Sigmoid colon (tissue), 4 donors: ENCODE data around the gene UBE2M.

Source experiments
- CTCF ChIP-seq, 4 experiments: fragments of 450-650 bp in 3 of 4; fragments of 200-600 bp in 1 of 4; IDR thresholded peaks; one replicate each; pipeline ENCODE4 v1.5.1; 2016 to 2019; ENCODE audit warnings: antibody characterized with exemption in 4 of 4, mild to moderate bottlenecking in 3 of 4, moderate library complexity in 2 of 4
- POLR2A ChIP-seq, 2 donors: fragments of 450-650 bp; IDR thresholded peaks; one replicate each; pipeline ENCODE4 v1.6.1; 2016; ENCODE audit warnings: antibody characterized with exemption in 2 of 2, mild to moderate bottlenecking in 2 of 2, moderate library complexity in 2 of 2
- POLR2AphosphoS5 ChIP-seq, 4 donors: sonication (generic); formaldehyde crosslinking; IDR thresholded peaks; one replicate each; pipeline ENCODE4 v1.6.1; 2017; ENCODE audit warnings: antibody characterized with exemption in 4 of 4

- TF ChIP-seq CTCF (IDR thresholded peaks at IDR 0.05), result no peak
- peak in 1 of 2 donors; percentile 65 for TF ChIP-seq POLR2A (IDR thresholded peaks at IDR 0.05)
- TF ChIP-seq POLR2AphosphoS5 (IDR thresholded peaks at IDR 0.05), result peak; percentile 56 to 85 (median 72)
These were observed 338 bp upstream of the UBE2M start for GRCh38 chr19:58558623-58559274.
